CD4-positive, alpha-beta T cell (primary cell): ENCODE measurements around the gene HECW1. TPM values are rescaled to one million over a fixed set of nuclear protein-coding genes. Genes with fewer than 3 reads are reported as not detected.

Experiments used
- microRNA-seq: library from miRNA; unstranded; fragments of <30 nt; microRNA quantifications from one replicate; pipeline ENCODE4 v1.2.0, GENCODE V29; 2021; ENCODE audit warnings: borderline microRNAs expressed, borderline replicate concordance
- total RNA-seq, 174 experiments: library from RNA in 2 of 174; stranded (reverse) in 2 of 174; gene quantifications; one replicate each; pipeline ENCODE4 v1.2.3 and lab custom pipeline; 2021 to 2026

Gene HECW1
- total RNA-seq, 2 experiments from 2014 or later, result not detected

Small RNA genes lying within 50 kb of the gene (microRNA-seq; reads per million reads assigned to microRNA genes)
- not detected for gene MIR3943

Other genes with a start within 250 kb of the HECW1 start
- 1 to 10 TPM; 2.1 to 3.7 TPM for gene C7orf25, start 200.6 kb upstream of the HECW1 start, total RNA-seq
- 10 to 100 TPM; 38.8 to 41.0 TPM for gene PSMA2, start 180.5 kb upstream of the HECW1 start, total RNA-seq
- 10 to 100 TPM; 57.1 to 60.7 TPM for gene MRPL32, start 180.3 kb upstream of the HECW1 start, total RNA-seq